Cardiac fibroblast (primary cell): Measurements from ENCODE around the gene PFKM.

Experiments
- DNase-seq, 2 donors: peaks; one replicate each; pipeline versions ENCODE4 v3.0.0 to v3.0.0-alpha.2; 2010; ENCODE audit warnings: low read depth in 2 of 2
- H3K4me3 ChIP-seq, 2 donors: replicated peaks in 1 of 2; 1 replicate in 1 of 2; 2 replicates in 1 of 2; pipeline ENCODE4 v1.5.1; 2011; ENCODE audit warnings: low read depth in 2 of 2, low read length in 2 of 2, mild to moderate bottlenecking in 2 of 2, moderate library complexity in 1 of 2
- TF ChIP-seq, protein P1 (sequence below): IDR thresholded peaks from one replicate; pipeline ENCODE4 v1.5.1; 2011; ENCODE audit warnings: low read depth, mild to moderate bottlenecking, low read length, inconsistent platforms

Gene PFKM

GRCh38 chr12:48119078-48119833, at the start of gene PFKM:
Gene PFKM (plus strand): TSS chr12:48119364. CDS start chr12:48122775, 3,411 bp downstream.
- DNase-seq, result peak; percentile 93 to 94
- peak within 1 kb of the TSS; percentile 84 to 89 for H3K4me3 ChIP-seq
- TF ChIP-seq, protein P1, sequence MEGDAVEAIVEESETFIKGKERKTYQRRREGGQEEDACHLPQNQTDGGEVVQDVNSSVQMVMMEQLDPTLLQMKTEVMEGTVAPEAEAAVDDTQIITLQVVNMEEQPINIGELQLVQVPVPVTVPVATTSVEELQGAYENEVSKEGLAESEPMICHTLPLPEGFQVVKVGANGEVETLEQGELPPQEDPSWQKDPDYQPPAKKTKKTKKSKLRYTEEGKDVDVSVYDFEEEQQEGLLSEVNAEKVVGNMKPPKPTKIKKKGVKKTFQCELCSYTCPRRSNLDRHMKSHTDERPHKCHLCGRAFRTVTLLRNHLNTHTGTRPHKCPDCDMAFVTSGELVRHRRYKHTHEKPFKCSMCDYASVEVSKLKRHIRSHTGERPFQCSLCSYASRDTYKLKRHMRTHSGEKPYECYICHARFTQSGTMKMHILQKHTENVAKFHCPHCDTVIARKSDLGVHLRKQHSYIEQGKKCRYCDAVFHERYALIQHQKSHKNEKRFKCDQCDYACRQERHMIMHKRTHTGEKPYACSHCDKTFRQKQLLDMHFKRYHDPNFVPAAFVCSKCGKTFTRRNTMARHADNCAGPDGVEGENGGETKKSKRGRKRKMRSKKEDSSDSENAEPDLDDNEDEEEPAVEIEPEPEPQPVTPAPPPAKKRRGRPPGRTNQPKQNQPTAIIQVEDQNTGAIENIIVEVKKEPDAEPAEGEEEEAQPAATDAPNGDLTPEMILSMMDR, result no peak

- TF ChIP-seq, protein P1, result no peak
- no peak for DNase-seq
- H3K4me3 ChIP-seq, result no peak overlapping the region
Measured at GRCh38 chr12:48070033-48070432, 49.1 kb upstream of the PFKM start.

DNA sequence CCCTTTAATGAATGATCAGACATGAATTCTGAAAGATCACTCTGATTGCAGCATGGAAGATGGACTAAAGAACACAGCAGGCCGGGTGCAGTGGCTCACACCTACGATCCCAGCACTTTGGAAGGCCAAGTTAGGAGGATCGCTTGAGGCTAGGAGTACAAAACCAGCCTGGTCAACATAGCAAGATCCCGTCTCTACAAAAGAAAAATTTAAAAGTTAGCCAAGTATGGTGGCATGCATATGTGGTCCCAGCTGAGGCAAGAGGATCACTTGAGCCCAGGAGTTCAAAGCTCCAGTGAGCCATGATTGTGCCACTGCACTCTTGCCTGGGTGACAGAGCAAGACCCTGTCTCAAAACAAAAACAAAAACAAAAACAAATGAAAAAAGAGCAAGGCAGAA, 48.4 kb upstream of the PFKM start:
- DNase-seq, result no peak
- H3K4me3 ChIP-seq, result no peak overlapping the region
- TF ChIP-seq, protein P1, result no peak

DNA sequence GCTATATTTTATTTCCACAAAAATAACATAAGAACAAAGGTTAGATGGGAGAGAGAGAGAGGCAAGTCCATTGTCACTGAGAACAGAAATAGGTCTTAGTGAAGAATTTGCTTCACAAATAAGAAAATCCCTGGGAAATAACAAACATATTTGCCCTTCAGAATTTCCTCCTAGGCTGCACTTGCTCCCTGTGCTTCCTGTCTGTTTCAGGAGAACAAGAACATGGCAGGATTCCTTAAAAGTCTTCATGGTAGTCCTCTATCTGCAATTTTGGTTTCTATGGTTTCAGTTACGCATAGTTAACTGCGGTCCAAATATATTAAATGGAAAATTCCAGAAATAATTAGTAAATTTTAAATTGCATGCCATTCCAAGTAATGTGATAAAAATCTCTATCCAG, 47.4 kb upstream of the PFKM start:
- no peak overlapping the region for H3K4me3 ChIP-seq
- no peak for DNase-seq

DNA sequence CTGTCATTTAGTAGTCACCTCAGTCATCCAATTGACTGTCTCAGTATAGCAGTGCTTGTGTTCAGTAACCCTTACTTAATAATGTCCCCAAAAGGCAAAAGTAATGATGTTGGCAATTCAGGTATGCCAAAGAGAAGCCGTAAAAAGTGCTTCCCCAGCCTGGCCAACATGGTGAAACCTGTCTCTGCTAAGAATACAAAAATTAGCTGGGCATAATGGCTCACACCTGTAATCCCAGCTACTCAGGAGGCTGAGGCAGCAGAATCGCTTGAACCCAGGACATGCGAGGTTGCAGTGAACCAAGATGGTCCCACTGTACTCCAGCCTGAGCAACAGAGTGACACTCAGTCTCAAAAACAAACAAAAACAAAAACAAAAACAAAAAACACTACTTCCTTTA, 46.9 kb upstream of the PFKM start:
- TF ChIP-seq, protein P1, result no peak
- DNase-seq, result no peak

More for the DNA sequence above, 47.4 kb upstream of the PFKM start:
- TF ChIP-seq, protein P1, result no peak

GRCh38 chr12:48074266-48074665, 44.9 kb upstream of the PFKM start:
- TF ChIP-seq, protein P1, result no peak
- H3K4me3 ChIP-seq, result no peak overlapping the region

More for the DNA sequence above, 46.9 kb upstream of the PFKM start:
- H3K4me3 ChIP-seq, result no peak overlapping the region

DNA sequence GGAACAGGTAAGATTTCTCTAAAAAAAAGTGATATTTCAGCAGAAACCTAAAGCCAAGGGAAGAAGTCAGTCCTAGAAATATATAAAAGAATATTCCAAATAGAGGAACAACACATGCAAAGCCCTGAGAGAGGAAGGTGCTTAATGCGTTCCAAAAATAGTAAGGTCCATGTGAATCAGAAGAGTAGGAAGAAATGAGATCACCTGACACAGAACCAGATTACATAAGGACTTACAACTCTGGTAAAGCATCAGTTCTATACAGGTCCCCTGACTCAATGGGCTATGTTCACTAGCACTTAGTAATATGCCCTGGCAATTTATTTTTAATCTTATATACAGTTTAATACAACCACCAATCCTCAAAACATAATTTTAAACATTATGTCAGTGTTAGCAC, 43.3 kb upstream of the PFKM start:
- no peak for DNase-seq
- TF ChIP-seq, protein P1, result no peak
- no peak overlapping the region for H3K4me3 ChIP-seq

More at GRCh38 chr12:48074266-48074665, 44.9 kb upstream of the PFKM start:
- no peak for DNase-seq
